Liver (tissue), 9 donors: ENCODE results near the gene CAV1. TPM values are rescaled to one million over a fixed set of nuclear protein-coding genes. Genes with fewer than 3 reads are reported as not detected.

Experiments used
- DNase-seq: peaks from one replicate; pipeline ENCODE4 v3.0.0-alpha.2; 2017; ENCODE audit warnings: low spot score
- H3K27ac ChIP-seq, 2 donors: one replicate each; pipeline ENCODE4 v1.7.0; 2013; ENCODE audit warnings: inconsistent platforms in 2 of 2, low read length in 2 of 2, control low read depth in 1 of 2, low read depth in 1 of 2, mild to moderate bottlenecking in 1 of 2
- H3K27me3 ChIP-seq, 4 donors: one replicate each; pipeline versions ENCODE4 v1.6.1 to v1.7.0; 2013; ENCODE audit warnings: low read length in 3 of 4, inconsistent platforms in 1 of 4, mild to moderate bottlenecking in 1 of 4, moderate library complexity in 1 of 4; ENCODE audit not compliant: control insufficient read depth in 4 of 4, insufficient read depth in 4 of 4
- H3K36me3 ChIP-seq, 4 donors: one replicate each; pipeline versions ENCODE4 v1.6.1 to v1.7.0; 2013; ENCODE audit warnings: low read length in 3 of 4, mild to moderate bottlenecking in 3 of 4, low read depth in 1 of 4, moderate library complexity in 1 of 4; ENCODE audit not compliant: control insufficient read depth in 4 of 4, insufficient read depth in 3 of 4
- H3K4me1 ChIP-seq, 4 donors: one replicate each; pipeline versions ENCODE4 v1.6.1 to v1.7.0; 2013; ENCODE audit warnings: low read length in 3 of 4, mild to moderate bottlenecking in 3 of 4, moderate library complexity in 1 of 4; ENCODE audit not compliant: control insufficient read depth in 4 of 4, insufficient read depth in 4 of 4
- H3K4me3 ChIP-seq, 3 donors: one replicate each; pipeline versions ENCODE4 v1.6.1 to v1.7.0; 2013; ENCODE audit warnings: low read length in 3 of 3, control low read depth in 1 of 3, low read depth in 1 of 3, mild to moderate bottlenecking in 1 of 3
- H3K9ac ChIP-seq, 2 donors: one replicate each; pipeline ENCODE4 v1.7.0; 2013; ENCODE audit warnings: low read length in 2 of 2, mild to moderate bottlenecking in 2 of 2, moderate library complexity in 2 of 2, control low read depth in 1 of 2, low read depth in 1 of 2
- H3K9me3 ChIP-seq, 4 donors: one replicate each; pipeline versions ENCODE4 v1.6.1 to v1.7.0; 2013; ENCODE audit warnings: low read length in 3 of 4; ENCODE audit not compliant: control insufficient read depth in 4 of 4
- EGR1 ChIP-seq, 2 donors: IDR thresholded peaks; 2 replicates each; pipeline ENCODE4 v1.6.1; 2016 to 2018; ENCODE audit warnings: antibody characterized with exemption in 2 of 2, low read depth in 2 of 2
- FOXA1 ChIP-seq: IDR thresholded peaks from 2 replicates; pipeline ENCODE4 v1.6.1; 2016; ENCODE audit warnings: antibody characterized with exemption
- FOXA2 ChIP-seq: IDR thresholded peaks from 2 replicates; pipeline ENCODE4 v1.6.1; 2016; ENCODE audit warnings: antibody characterized with exemption
- GABPA ChIP-seq, 2 donors: IDR thresholded peaks in 1 of 2; conservative IDR thresholded peaks in 1 of 2; 2 replicates each; pipeline ENCODE4 v1.6.1; 2016; ENCODE audit warnings: antibody characterized with exemption in 2 of 2, mild to moderate bottlenecking in 1 of 2, moderate library complexity in 1 of 2
- HNF4A ChIP-seq, 2 donors: conservative IDR thresholded peaks; 2 replicates each; pipeline ENCODE4 v1.6.1; 2016; ENCODE audit warnings: antibody characterized with exemption in 2 of 2, mild to moderate bottlenecking in 2 of 2
- HNF4G ChIP-seq: IDR thresholded peaks from 2 replicates; pipeline ENCODE4 v1.6.1; 2016; ENCODE audit warnings: antibody characterized with exemption
- JUND ChIP-seq, 2 donors: IDR thresholded peaks; 2 replicates each; pipeline ENCODE4 v1.6.1; 2016; ENCODE audit warnings: antibody characterized with exemption in 2 of 2
- RAD21 ChIP-seq, 2 donors: IDR thresholded peaks; 2 replicates each; pipeline ENCODE4 v1.6.1; 2016; ENCODE audit warnings: antibody characterized with exemption in 2 of 2, mild to moderate bottlenecking in 2 of 2
- RXRA ChIP-seq, 2 donors: IDR thresholded peaks; 2 replicates each; pipeline ENCODE4 v1.6.1; 2017 to 2018; ENCODE audit warnings: antibody characterized with exemption in 2 of 2, mild to moderate bottlenecking in 1 of 2
- SP1 ChIP-seq: IDR thresholded peaks from 2 replicates; pipeline ENCODE4 v1.6.1; 2018; ENCODE audit warnings: antibody characterized with exemption, mild to moderate bottlenecking
- TAF1 ChIP-seq: conservative IDR thresholded peaks from 2 replicates; pipeline ENCODE4 v1.6.1; 2016; ENCODE audit warnings: antibody characterized with exemption, mild to moderate bottlenecking
- YY1 ChIP-seq: IDR thresholded peaks from 2 replicates; pipeline ENCODE4 v1.6.1; 2016; ENCODE audit warnings: antibody characterized with exemption, mild to moderate bottlenecking
- WGBS: extraction: QIAGEN DNeasy Blood & Tissue Kit; methylation state at CpG from one replicate; pipeline ENCODE4 v1.1.7; 2013; 5-methylcytosine and 5-hydroxymethylcytosine counted together
- polyA plus RNA-seq, 2 donors: library from polyadenylated mRNA; stranded (reverse) in 1 of 2; unstranded in 1 of 2; fragments of 200-250 nt in 1 of 2; fragments of >200 nt in 1 of 2; fragmentation: Nextera tagmentation in 1 of 2; extraction: Ambion mirVana in 1 of 2; gene quantifications; one replicate each; pipeline versions ENCODE4 v1.2.1 to v1.2.3, GENCODE V29; 2013 to 2015
- total RNA-seq, 2 donors: library from RNA; depleted of rRNA; stranded (reverse); fragments of >200 nt; gene quantifications; one replicate each; pipeline ENCODE4 v1.2.3, GENCODE V29; 2014
- TF ChIP-seq, protein P1 (sequence below): IDR thresholded peaks from 2 replicates; pipeline ENCODE4 v1.6.1; 2016; ENCODE audit warnings: antibody characterized with exemption
- TF ChIP-seq, protein P2 (sequence below): IDR thresholded peaks from 2 replicates; pipeline ENCODE4 v1.6.1; 2016; ENCODE audit warnings: antibody characterized with exemption
- TF ChIP-seq, protein P3 (sequence below): IDR thresholded peaks from 2 replicates; pipeline ENCODE4 v1.6.1; 2016; ENCODE audit warnings: antibody characterized with exemption
- TF ChIP-seq, protein P4 (sequence below): fragments of 150-350 bp; IDR thresholded peaks from 2 replicates; pipeline ENCODE4 v1.5.1; 2017; ENCODE audit warnings: improper control_type of control experiment, low read depth, low read length; ENCODE audit not compliant: missing input control
- TF ChIP-seq, protein P5 (sequence below): IDR thresholded peaks from 2 replicates; pipeline ENCODE4 v1.6.1; 2016; ENCODE audit warnings: antibody characterized with exemption, mild to moderate bottlenecking
- donor health status: healthy.
- donor health status: healthy.
- donor health status: healthy.
- donor health status: healthy.
- donor health status: healthy.

Gene CAV1
- total and polyA plus RNA-seq, 4 donors: 9.9 to 13.4 (median 11.6) TPM

DNA sequence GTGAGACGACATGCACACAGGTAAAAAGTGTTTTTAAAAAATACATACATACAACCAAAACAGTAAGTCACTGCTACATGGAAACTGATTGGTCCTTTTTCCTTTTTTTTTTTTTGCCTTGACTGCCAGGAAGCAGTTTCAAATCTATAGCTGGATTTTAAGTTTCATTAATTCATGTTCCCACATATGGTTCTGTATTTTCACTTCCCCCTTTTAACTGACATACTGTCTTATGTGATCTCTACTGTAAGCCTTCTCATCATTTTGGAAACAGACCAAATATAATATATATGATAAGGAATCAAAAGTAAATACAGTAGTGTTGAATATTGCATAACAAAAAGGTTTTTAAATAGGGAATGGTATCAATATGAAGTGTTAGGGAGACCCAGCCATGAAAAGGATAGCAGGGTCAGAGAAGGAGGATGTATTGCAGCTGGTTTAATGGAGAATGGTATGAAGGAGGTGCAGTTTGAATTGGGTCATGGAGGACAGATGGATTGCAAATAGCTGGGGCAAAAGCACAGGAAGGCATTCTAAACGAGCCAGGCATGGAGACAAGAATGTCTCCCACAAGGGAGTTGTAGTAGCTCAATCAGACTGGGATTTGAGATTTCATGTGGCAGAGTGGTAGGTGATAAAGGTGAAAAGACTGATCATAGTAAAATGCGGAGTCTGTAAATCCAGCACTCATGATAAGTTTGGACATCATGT lies 5.4 kb downstream of the CAV1 start:
- TF ChIP-seq TAF1 (no peak), GABPA (IDR thresholded peaks at IDR 0.05 in 1 of 2, conservative IDR thresholded peaks at IDR 0.05 in 1 of 2) (no peak), HNF4G (no peak), JUND (IDR thresholded peaks at IDR 0.05) (no peak), RXRA (IDR thresholded peaks at IDR 0.05) (no peak), SP1 (no peak), YY1 (no peak), FOXA2 (no peak), FOXA1 (no peak), RAD21 (IDR thresholded peaks at IDR 0.05) (no peak), EGR1 (IDR thresholded peaks at IDR 0.05; ENCODE audit: low read depth in 2 of 2) (no peak), HNF4A (conservative IDR thresholded peaks at IDR 0.05) (no peak)
- TF ChIP-seq, protein P1, sequence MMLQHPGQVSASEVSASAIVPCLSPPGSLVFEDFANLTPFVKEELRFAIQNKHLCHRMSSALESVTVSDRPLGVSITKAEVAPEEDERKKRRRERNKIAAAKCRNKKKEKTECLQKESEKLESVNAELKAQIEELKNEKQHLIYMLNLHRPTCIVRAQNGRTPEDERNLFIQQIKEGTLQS: no peak
- TF ChIP-seq, protein P2, sequence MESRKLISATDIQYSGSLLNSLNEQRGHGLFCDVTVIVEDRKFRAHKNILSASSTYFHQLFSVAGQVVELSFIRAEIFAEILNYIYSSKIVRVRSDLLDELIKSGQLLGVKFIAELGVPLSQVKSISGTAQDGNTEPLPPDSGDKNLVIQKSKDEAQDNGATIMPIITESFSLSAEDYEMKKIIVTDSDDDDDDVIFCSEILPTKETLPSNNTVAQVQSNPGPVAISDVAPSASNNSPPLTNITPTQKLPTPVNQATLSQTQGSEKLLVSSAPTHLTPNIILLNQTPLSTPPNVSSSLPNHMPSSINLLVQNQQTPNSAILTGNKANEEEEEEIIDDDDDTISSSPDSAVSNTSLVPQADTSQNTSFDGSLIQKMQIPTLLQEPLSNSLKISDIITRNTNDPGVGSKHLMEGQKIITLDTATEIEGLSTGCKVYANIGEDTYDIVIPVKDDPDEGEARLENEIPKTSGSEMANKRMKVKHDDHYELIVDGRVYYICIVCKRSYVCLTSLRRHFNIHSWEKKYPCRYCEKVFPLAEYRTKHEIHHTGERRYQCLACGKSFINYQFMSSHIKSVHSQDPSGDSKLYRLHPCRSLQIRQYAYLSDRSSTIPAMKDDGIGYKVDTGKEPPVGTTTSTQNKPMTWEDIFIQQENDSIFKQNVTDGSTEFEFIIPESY: no peak
- TF ChIP-seq, protein P3, sequence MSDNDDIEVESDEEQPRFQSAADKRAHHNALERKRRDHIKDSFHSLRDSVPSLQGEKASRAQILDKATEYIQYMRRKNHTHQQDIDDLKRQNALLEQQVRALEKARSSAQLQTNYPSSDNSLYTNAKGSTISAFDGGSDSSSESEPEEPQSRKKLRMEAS: no peak
- TF ChIP-seq, protein P4, sequence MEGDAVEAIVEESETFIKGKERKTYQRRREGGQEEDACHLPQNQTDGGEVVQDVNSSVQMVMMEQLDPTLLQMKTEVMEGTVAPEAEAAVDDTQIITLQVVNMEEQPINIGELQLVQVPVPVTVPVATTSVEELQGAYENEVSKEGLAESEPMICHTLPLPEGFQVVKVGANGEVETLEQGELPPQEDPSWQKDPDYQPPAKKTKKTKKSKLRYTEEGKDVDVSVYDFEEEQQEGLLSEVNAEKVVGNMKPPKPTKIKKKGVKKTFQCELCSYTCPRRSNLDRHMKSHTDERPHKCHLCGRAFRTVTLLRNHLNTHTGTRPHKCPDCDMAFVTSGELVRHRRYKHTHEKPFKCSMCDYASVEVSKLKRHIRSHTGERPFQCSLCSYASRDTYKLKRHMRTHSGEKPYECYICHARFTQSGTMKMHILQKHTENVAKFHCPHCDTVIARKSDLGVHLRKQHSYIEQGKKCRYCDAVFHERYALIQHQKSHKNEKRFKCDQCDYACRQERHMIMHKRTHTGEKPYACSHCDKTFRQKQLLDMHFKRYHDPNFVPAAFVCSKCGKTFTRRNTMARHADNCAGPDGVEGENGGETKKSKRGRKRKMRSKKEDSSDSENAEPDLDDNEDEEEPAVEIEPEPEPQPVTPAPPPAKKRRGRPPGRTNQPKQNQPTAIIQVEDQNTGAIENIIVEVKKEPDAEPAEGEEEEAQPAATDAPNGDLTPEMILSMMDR: no peak
- TF ChIP-seq, protein P5, sequence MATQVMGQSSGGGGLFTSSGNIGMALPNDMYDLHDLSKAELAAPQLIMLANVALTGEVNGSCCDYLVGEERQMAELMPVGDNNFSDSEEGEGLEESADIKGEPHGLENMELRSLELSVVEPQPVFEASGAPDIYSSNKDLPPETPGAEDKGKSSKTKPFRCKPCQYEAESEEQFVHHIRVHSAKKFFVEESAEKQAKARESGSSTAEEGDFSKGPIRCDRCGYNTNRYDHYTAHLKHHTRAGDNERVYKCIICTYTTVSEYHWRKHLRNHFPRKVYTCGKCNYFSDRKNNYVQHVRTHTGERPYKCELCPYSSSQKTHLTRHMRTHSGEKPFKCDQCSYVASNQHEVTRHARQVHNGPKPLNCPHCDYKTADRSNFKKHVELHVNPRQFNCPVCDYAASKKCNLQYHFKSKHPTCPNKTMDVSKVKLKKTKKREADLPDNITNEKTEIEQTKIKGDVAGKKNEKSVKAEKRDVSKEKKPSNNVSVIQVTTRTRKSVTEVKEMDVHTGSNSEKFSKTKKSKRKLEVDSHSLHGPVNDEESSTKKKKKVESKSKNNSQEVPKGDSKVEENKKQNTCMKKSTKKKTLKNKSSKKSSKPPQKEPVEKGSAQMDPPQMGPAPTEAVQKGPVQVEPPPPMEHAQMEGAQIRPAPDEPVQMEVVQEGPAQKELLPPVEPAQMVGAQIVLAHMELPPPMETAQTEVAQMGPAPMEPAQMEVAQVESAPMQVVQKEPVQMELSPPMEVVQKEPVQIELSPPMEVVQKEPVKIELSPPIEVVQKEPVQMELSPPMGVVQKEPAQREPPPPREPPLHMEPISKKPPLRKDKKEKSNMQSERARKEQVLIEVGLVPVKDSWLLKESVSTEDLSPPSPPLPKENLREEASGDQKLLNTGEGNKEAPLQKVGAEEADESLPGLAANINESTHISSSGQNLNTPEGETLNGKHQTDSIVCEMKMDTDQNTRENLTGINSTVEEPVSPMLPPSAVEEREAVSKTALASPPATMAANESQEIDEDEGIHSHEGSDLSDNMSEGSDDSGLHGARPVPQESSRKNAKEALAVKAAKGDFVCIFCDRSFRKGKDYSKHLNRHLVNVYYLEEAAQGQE: no peak
- Histone ChIP-seq H3K9ac (no peak overlapping the region), H3K4me1 (peaks cover 0 to 16% (median 13%) of the 10 kb centered on the region in 4 donors), H3K27ac (no peak overlapping the region), H3K9me3 (no peaks in the 10 kb centered on the region), H3K36me3 (no peaks in the 10 kb centered on the region), H3K4me3 (no peak overlapping the region), H3K27me3 (no peaks in the 10 kb centered on the region)
- DNase-seq: no peak
- WGBS: 79% methylated on average over 3 of the region's 3 CpGs
